Neuronal stem cell (in vitro differentiated cells): ENCODE measurements around the gene ABCB11.
"Not testable (repeated sequence)": the region's sequence is repeated elsewhere in the genome, so short reads cannot be mapped to it uniquely, and the experiment has no call there.

Experiments
- DNase-seq: peaks from one replicate; pipeline ENCODE4 v3.0.0-alpha.2; 2013; ENCODE audit warnings: low spot score
- H2AFZ ChIP-seq: one replicate; pipeline ENCODE4 v1.6.1; 2013; ENCODE audit warnings: mild to moderate bottlenecking, low read length, inconsistent platforms
- H2AK5ac ChIP-seq: 2 replicates; pipeline ENCODE4 v1.6.1; 2013; ENCODE audit warnings: low read depth, mild to moderate bottlenecking, inconsistent platforms, low read length, moderate library complexity, mixed read lengths
- H2BK120ac ChIP-seq: 2 replicates; pipeline ENCODE4 v1.6.1; 2013; ENCODE audit warnings: low read depth, mild to moderate bottlenecking, inconsistent platforms, low read length, moderate library complexity, mixed read lengths
- H2BK12ac ChIP-seq: one replicate; pipeline ENCODE4 v1.6.1; 2013; ENCODE audit warnings: low read length, inconsistent platforms
- H2BK15ac ChIP-seq: 2 replicates; pipeline ENCODE4 v1.6.1; 2013; ENCODE audit warnings: mild to moderate bottlenecking, low read length, inconsistent platforms, mixed read lengths
- H2BK5ac ChIP-seq: one replicate; pipeline ENCODE4 v1.6.1; 2013; ENCODE audit warnings: inconsistent platforms, mild to moderate bottlenecking, low read length, moderate library complexity
- H3K14ac ChIP-seq: one replicate; pipeline ENCODE4 v1.6.1; 2013; ENCODE audit warnings: low read length, inconsistent platforms
- H3K18ac ChIP-seq: 2 replicates; pipeline ENCODE4 v1.6.1; 2013; ENCODE audit warnings: low read length, inconsistent platforms
- H3K23ac ChIP-seq: 2 replicates; pipeline ENCODE4 v1.6.1; 2013; ENCODE audit warnings: low read depth, mild to moderate bottlenecking, mixed read lengths, low read length, inconsistent platforms; ENCODE audit not compliant: poor library complexity
- H3K27ac ChIP-seq: replicated peaks from 3 replicates; pipeline ENCODE4 v1.5.1; 2013; ENCODE audit warnings: low read length, inconsistent platforms
- H3K27me3 ChIP-seq, 3 experiments: 2 replicates each; pipeline ENCODE4 v1.6.1; 2013; ENCODE audit warnings: low read length in 3 of 3, mild to moderate bottlenecking in 2 of 3, inconsistent platforms in 1 of 3, low read depth in 1 of 3, mixed read lengths in 1 of 3, moderate library complexity in 1 of 3; ENCODE audit not compliant: control insufficient read depth in 3 of 3, insufficient read depth in 3 of 3
- H3K36me3 ChIP-seq, 2 donors: replicated peaks in 1 of 2; 2 replicates each; pipeline ENCODE4 v1.6.1; 2013; ENCODE audit warnings: low read length in 2 of 2; ENCODE audit not compliant: control insufficient read depth in 2 of 2, insufficient read depth in 2 of 2
- H3K4ac ChIP-seq: 2 replicates; pipeline ENCODE4 v1.6.1; 2013; ENCODE audit warnings: inconsistent platforms, mild to moderate bottlenecking, low read length, moderate library complexity
- H3K4me1 ChIP-seq, 2 donors: 1 replicate in 1 of 2; 2 replicates in 1 of 2; pipeline ENCODE4 v1.6.1; 2013; ENCODE audit warnings: low read length in 2 of 2, low read depth in 1 of 2; ENCODE audit not compliant: control insufficient read depth in 2 of 2, insufficient read depth in 1 of 2
- H3K4me2 ChIP-seq: one replicate; pipeline ENCODE4 v1.6.1; 2013; ENCODE audit warnings: mild to moderate bottlenecking, low read length, inconsistent platforms; ENCODE audit not compliant: insufficient read depth, poor library complexity, severe bottlenecking
- H3K4me3 ChIP-seq, 2 donors: 2 replicates each; pipeline ENCODE4 v1.5.1; 2013; ENCODE audit warnings: low read length in 2 of 2, mild to moderate bottlenecking in 2 of 2, inconsistent platforms in 1 of 2, moderate library complexity in 1 of 2
- H3K79me1 ChIP-seq: one replicate; pipeline ENCODE4 v1.6.1; 2013; ENCODE audit warnings: low read depth, mild to moderate bottlenecking, inconsistent platforms, low read length, moderate library complexity
- H3K9ac ChIP-seq: one replicate; pipeline ENCODE4 v1.6.1; 2013; ENCODE audit warnings: mild to moderate bottlenecking, low read depth, low read length, inconsistent platforms; ENCODE audit not compliant: poor library complexity
- H3K9me3 ChIP-seq, 2 donors: replicated peaks in 1 of 2; 2 replicates each; pipeline versions ENCODE3 to v1.6.1; 2013; ENCODE audit warnings: low read length in 2 of 2, mild to moderate bottlenecking in 2 of 2, inconsistent platforms in 1 of 2, low read depth in 1 of 2, mixed read lengths in 1 of 2, moderate library complexity in 1 of 2; ENCODE audit not compliant: control insufficient read depth in 2 of 2, insufficient read depth in 1 of 2
- H4K8ac ChIP-seq: one replicate; pipeline ENCODE4 v1.6.1; 2013; ENCODE audit warnings: low read depth, mild to moderate bottlenecking, inconsistent platforms, low read length, moderate library complexity
- H4K91ac ChIP-seq: one replicate; pipeline ENCODE4 v1.6.1; 2013; ENCODE audit warnings: low read length, low read depth, mild to moderate bottlenecking, inconsistent platforms; ENCODE audit not compliant: poor library complexity
- whole genome bisulfite sequencing, 2 donors: extraction: QIAGEN DNeasy Blood & Tissue Kit; methylation state at CpG; one replicate each; pipeline ENCODE4 v1.1.7; 2013; ENCODE audit warnings: missing lambda C conversion rate in 2 of 2, mixed read lengths in 1 of 2; ENCODE audit not compliant: insufficient read length in 2 of 2, insufficient replicate concordance in 1 of 2; ENCODE audit errors: extremely low coverage in 2 of 2; 5-methylcytosine and 5-hydroxymethylcytosine counted together

Gene ABCB11

DNA sequence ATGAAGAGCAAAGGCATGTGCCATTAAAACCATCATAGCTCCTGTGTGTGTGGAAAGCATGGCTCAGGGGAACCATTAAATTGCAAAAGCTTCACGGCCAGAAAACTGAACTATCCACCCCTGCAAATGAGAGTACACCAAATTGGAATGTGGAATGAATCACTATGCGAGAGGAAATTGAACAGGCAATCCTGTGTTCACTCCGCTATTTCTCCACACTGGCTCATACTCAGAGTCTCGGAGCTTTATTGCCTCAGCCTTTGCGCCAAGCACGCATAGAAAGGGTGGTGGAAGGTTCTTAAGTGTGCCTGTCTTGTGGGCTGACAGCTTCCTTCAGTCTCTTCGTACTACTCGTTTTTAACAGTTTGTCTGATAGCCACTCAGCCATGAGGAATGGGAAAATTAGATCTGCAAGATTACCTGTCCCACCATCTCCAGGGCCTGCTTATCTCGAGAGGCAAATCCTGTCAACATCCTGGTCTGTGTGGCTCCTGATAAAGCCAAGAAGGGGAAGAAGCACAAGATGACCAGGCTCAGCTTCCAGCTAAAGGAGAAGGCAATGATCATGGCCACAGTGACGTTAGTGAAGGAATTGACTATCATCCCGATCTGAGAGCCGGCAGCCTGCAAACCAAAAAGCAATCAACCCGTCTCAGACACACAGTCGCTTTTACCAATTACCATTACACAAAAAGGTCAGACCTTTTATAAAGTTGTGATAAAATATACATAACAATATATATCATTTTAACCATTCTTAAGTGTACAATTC lies 95.1 kb downstream of the ABCB11 start:
- Histone ChIP-seq H3K9me3 (peaks cover 0 to 2% of the 10 kb centered on the region in 2 donors), H3K79me1 (no peaks in the 10 kb centered on the region), H2BK120ac (no peak overlapping the region), H3K4me2 (no peak overlapping the region), H3K14ac (no peak overlapping the region), H3K9ac (no peak overlapping the region), H2BK12ac (no peak overlapping the region), H3K36me3 (no peaks in the 10 kb centered on the region), H4K8ac (no peak overlapping the region), H3K18ac (no peak overlapping the region), H3K23ac (no peak overlapping the region), H2AK5ac (no peak overlapping the region), H3K27me3 (peaks cover 0 to 2% (median 0%) of the 10 kb centered on the region in 3 experiments), H3K4ac (no peak overlapping the region), H4K91ac (no peak overlapping the region), H2BK15ac (no peak overlapping the region), H3K4me1 (no peaks in the 10 kb centered on the region), H3K27ac (no peak overlapping the region), H2BK5ac (no peak overlapping the region), H3K4me3 (no peak overlapping the region), H2AFZ (no peak overlapping the region)
- no CpG with 5 or more reads among the region's 14 CpGs for WGBS, 2 donors
- no peak for DNase-seq

DNA sequence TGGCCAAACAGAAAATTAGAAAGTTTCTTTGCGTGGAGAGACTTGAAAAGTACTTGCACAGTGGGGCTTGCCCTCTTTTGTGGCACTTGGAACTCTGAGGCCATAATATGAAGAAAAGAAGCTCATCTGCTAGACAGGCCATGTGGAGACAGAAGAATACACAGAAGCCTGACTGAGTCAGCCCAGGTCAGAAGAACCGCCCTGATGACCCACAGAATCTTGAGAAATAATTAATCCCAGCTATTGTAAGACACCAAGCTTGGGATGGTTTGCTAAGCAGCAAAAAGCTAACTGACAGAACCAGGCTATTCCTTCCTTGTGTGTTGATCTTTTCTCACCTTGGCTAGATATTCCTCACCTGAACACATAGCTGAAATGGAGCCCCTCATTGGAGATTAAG lies 96.3 kb downstream of the ABCB11 start:
- H2AFZ ChIP-seq: no peak overlapping the region
- H4K8ac ChIP-seq: no peak overlapping the region
- H3K79me1 ChIP-seq: no peaks in the 10 kb centered on the region
- H3K27ac ChIP-seq: no peak overlapping the region
- no peak overlapping the region for H2BK5ac ChIP-seq
- no peak overlapping the region for H3K4me2 ChIP-seq
- no peak overlapping the region for H2AK5ac ChIP-seq
- no peak overlapping the region for H4K91ac ChIP-seq
- no peaks in the 10 kb centered on the region for H3K36me3 ChIP-seq
- no peak for DNase-seq
- no CpG with 5 or more reads among the region's 2 CpGs for WGBS, 2 donors
- H3K9ac ChIP-seq: no peak overlapping the region
- H3K4me1 ChIP-seq: no peaks in the 10 kb centered on the region
- no peak overlapping the region for H2BK120ac ChIP-seq
- no peak overlapping the region for H3K18ac ChIP-seq
- no peak overlapping the region for H3K23ac ChIP-seq
- peaks cover 0 to 2% of the 10 kb centered on the region in 2 donors for H3K9me3 ChIP-seq
- H2BK12ac ChIP-seq: no peak overlapping the region
- no peak overlapping the region for H2BK15ac ChIP-seq
- no peak overlapping the region for H3K4me3 ChIP-seq
- H3K4ac ChIP-seq: no peak overlapping the region
- H3K27me3 ChIP-seq: peaks cover 0 to 2% (median 0%) of the 10 kb centered on the region in 3 experiments
- H3K14ac ChIP-seq: no peak overlapping the region

DNA sequence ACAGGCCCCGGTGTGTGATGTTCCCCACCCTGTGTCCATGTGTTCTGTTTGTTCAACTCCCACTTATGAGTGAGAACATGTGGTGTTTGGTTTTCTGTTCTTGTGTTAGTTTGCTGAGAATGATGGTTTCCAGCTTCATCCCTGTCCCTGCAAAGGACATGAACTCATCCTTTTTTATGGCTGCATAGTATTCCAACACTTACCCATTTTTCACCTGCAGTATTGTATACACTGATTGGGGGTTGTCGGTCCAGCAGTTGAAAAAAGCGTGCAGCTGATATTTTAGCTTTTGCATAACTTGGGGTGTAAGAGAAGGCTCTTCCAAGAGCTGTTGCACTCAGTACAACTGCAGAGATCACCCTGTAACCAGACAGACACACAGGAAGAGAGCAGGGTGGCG lies 99.0 kb downstream of the ABCB11 start:
- no CpG with 5 or more reads among the region's 4 CpGs for WGBS, 2 donors
- H2BK120ac ChIP-seq: not testable (repeated sequence)

DNA sequence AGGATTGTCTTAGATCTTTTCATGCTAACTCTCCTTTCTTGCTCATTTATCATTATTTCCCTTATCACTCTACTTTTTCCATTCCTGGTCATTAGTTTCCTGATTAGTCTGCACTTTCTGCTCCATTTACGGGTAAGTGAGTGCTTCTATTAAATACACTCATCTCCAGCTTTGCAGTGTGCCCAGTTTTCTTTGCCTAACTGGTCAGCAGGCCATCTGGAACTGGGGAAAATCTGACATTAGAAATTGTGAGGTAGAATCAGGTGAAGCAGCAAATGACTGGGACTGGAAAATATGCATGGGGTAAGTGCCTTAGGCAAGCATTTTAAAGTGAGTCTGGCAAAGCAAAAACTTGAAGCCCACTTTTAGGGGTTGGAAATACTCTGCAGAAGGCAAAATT lies 100.9 kb downstream of the ABCB11 start:
- no peak overlapping the region for H3K14ac ChIP-seq
- no peak overlapping the region for H3K4ac ChIP-seq
- no peak overlapping the region for H2BK5ac ChIP-seq
- no peaks in the 10 kb centered on the region for H3K27me3 ChIP-seq
- H3K23ac ChIP-seq: no peak overlapping the region
- H3K4me3 ChIP-seq: no peak overlapping the region
- no peak overlapping the region for H2AK5ac ChIP-seq
- whole genome bisulfite sequencing, 2 donors: no CpG with 5 or more reads among the region's 1 CpG
- DNase-seq: no peak
- no peaks in the 10 kb centered on the region for H3K36me3 ChIP-seq
- H3K4me1 ChIP-seq: no peaks in the 10 kb centered on the region
- no peak overlapping the region for H3K18ac ChIP-seq
- H4K8ac ChIP-seq: no peak overlapping the region
- no peak overlapping the region for H2BK12ac ChIP-seq
- no peaks in the 10 kb centered on the region for H3K79me1 ChIP-seq
- H3K9me3 ChIP-seq: no peaks in the 10 kb centered on the region
- H3K4me2 ChIP-seq: no peak overlapping the region
- no peak overlapping the region for H3K9ac ChIP-seq
- no peak overlapping the region for H3K27ac ChIP-seq
- no peak overlapping the region for H2BK120ac ChIP-seq
- H4K91ac ChIP-seq: no peak overlapping the region
- no peak overlapping the region for H2AFZ ChIP-seq
- H2BK15ac ChIP-seq: no peak overlapping the region

More for the DNA sequence above, 99.0 kb downstream of the ABCB11 start:
- H2AFZ ChIP-seq, H3K4me3 ChIP-seq, H2AK5ac ChIP-seq, H3K4ac ChIP-seq, H3K23ac ChIP-seq, H2BK12ac ChIP-seq, H3K27me3 ChIP-seq, H3K18ac ChIP-seq, H3K36me3 ChIP-seq, H3K9me3 ChIP-seq, H3K27ac ChIP-seq, H2BK15ac ChIP-seq, H3K79me1 ChIP-seq, H3K14ac ChIP-seq, H3K4me2 ChIP-seq, H2BK5ac ChIP-seq, H3K9ac ChIP-seq, DNase-seq, H4K91ac ChIP-seq, H4K8ac ChIP-seq, H3K4me1 ChIP-seq: not testable (repeated sequence)
